Adrenal gland (tissue), 12 donors: Measurements from ENCODE around the gene UBE4B. TPM values are rescaled to one million over a fixed set of nuclear protein-coding genes. Genes with fewer than 3 reads are reported as not detected.
"Not testable (repeated sequence)": the region's sequence is repeated elsewhere in the genome, so short reads cannot be mapped to it uniquely, and the experiment has no call there.

ENCODE experiments used
- DNase-seq, 7 donors: peaks; one replicate each; pipeline ENCODE4 v3.0.0-alpha.2; 2019 to 2020
- H3K27ac ChIP-seq, 5 donors: fragments of 200-600 bp; sonication (generic) in 4 of 5; 1 replicate in 3 of 5; 2 replicates in 2 of 5; pipeline versions ENCODE4 v1.5.1 to v1.8.0; 2016 to 2020; ENCODE audit warnings: mild to moderate bottlenecking in 1 of 5
- H3K27me3 ChIP-seq: fragments of 200-600 bp; 2 replicates; pipeline ENCODE4 v1.8.0; 2021
- H3K36me3 ChIP-seq, 2 donors: fragments of 200-600 bp; replicated peaks in 1 of 2; 1 replicate in 1 of 2; 2 replicates in 1 of 2; pipeline versions ENCODE4 v1.5.1 to v1.8.0; 2018 to 2022
- H3K4me1 ChIP-seq, 2 donors: fragments of 200-600 bp; replicated peaks in 1 of 2; 1 replicate in 1 of 2; 2 replicates in 1 of 2; pipeline versions ENCODE4 v1.5.1 to v1.8.0; 2018 to 2021
- H3K4me3 ChIP-seq, 4 donors: fragments of 200-600 bp; sonication (generic) in 3 of 4; one replicate each; pipeline ENCODE4 v1.5.1; 2016 to 2018
- H3K9me3 ChIP-seq, 3 donors: fragments of 200-600 bp; sonication (generic) in 1 of 3; replicated peaks in 1 of 3; 1 replicate in 2 of 3; 2 replicates in 1 of 3; pipeline versions ENCODE4 v1.5.1 to v1.8.0; 2016 to 2021
- POLR2A ChIP-seq, 2 donors: fragments of 450-650 bp; IDR thresholded peaks; one replicate each; pipeline ENCODE4 v1.6.1; 2017; ENCODE audit warnings: antibody characterized with exemption in 2 of 2, mild to moderate bottlenecking in 2 of 2, moderate library complexity in 1 of 2
- WGBS, 4 donors: extraction: QIAGEN DNeasy Blood & Tissue Kit in 2 of 4; methylation state at CpG; one replicate each; pipeline versions ENCODE4 v1.1.5 to v1.1.7; 2013 to 2017; 5-methylcytosine and 5-hydroxymethylcytosine counted together
- intact Hi-C, 2 donors: fragments of 100-400 bp; cut with DNase I; formaldehyde crosslinking; loops; one replicate each; pipeline versions ENCODE4 v1.14.1 to v1.15.0; 2022 to 2023
- polyA plus RNA-seq, 3 donors: library from polyadenylated mRNA; stranded (reverse); fragments of 200-250 nt in 2 of 3; fragments of 350-450 nt in 1 of 3; fragmentation: Illumina TruSeq in 1 of 3; extraction: RNeasy Lipid Tissue Mini Kit (QIAGEN cat#74804) in 1 of 3; gene quantifications; one replicate each; pipeline ENCODE4 v1.2.3, GENCODE V29; 2013 to 2014
- total RNA-seq, 9 donors: library from RNA; depleted of rRNA in 4 of 9; stranded (reverse); fragments of >200 nt in 4 of 9; fragments of 120-200 nt in 1 of 9; fragmentation: NEBNext Ultra II Directional in 1 of 9; extraction: Animal tissue kit (Norgen Biotek cat#: 25700) in 1 of 9; gene quantifications; one replicate each; pipeline versions ENCODE4 v1.1.0 to v1.2.4, GENCODE V29; 2013 to 2023
- TF ChIP-seq, protein P1 (sequence below), 6 experiments: fragments of 450-650 bp in 4 of 6; fragments of 200-600 bp in 2 of 6; sonication (generic) in 1 of 6; IDR thresholded peaks; 1 replicate in 5 of 6; 2 replicates in 1 of 6; pipeline versions ENCODE4 v1.5.1 to v1.8.0; 2016 to 2021; ENCODE audit warnings: antibody characterized with exemption in 6 of 6, mild to moderate bottlenecking in 2 of 6, moderate library complexity in 1 of 6
- donor health status: healthy with polysubstance abuse.
- donor health status: Bipolar disorder and iron deficiency.
- donor health status: DM: yes; HTN: yes; CAD: no.
- donor health status: DM: no; HTN: no; CAD: no.
- donor health status: DM: no; HTN: no; CAD: no.
- donor health status: DM: yes; HTN: yes; CAD: no.

The UBE4B gene
- total and polyA plus RNA-seq, 12 donors: 18.7 to 87.1 (median 57.8) TPM

DNA sequence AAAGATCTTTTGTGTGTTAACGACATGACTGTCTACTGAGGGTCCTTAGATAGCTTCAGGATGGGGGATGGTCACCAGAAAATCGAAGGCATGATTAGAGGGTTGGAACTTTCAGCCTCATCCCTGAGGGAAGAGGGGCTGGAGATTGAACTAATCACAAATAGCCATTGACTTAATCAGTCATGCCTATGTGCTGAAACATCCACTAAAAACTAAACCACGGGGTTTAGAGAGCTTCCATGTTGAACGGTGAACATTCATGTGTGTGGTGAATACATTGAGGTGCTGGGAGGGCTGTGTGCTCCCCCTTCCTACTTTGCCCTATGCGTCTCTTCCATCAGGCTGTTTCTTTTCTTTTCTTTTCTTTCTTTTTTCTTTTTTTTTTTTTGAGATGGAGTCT, 18.7 kb upstream of the UBE4B start:
- no peak overlapping the region for H3K27ac ChIP-seq
- DNase-seq: no peak
- TF ChIP-seq POLR2A (IDR thresholded peaks at IDR 0.05): no peak
- TF ChIP-seq, protein P1, sequence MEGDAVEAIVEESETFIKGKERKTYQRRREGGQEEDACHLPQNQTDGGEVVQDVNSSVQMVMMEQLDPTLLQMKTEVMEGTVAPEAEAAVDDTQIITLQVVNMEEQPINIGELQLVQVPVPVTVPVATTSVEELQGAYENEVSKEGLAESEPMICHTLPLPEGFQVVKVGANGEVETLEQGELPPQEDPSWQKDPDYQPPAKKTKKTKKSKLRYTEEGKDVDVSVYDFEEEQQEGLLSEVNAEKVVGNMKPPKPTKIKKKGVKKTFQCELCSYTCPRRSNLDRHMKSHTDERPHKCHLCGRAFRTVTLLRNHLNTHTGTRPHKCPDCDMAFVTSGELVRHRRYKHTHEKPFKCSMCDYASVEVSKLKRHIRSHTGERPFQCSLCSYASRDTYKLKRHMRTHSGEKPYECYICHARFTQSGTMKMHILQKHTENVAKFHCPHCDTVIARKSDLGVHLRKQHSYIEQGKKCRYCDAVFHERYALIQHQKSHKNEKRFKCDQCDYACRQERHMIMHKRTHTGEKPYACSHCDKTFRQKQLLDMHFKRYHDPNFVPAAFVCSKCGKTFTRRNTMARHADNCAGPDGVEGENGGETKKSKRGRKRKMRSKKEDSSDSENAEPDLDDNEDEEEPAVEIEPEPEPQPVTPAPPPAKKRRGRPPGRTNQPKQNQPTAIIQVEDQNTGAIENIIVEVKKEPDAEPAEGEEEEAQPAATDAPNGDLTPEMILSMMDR (IDR thresholded peaks at IDR 0.05): no peak
- 87 to 94% (median 89%) methylated on average over 5 of the region's 5 CpGs for WGBS, 4 donors
- peaks cover 3% of the 10 kb centered on the region in 2 donors for H3K4me1 ChIP-seq
- no peaks in the 10 kb centered on the region for H3K36me3 ChIP-seq
- H3K27me3 ChIP-seq: no peaks in the 10 kb centered on the region
- intact Hi-C loops: loop anchor here in 1 of 2 donors (10.0 kb wide), 1 partner anchor 139 kb away; no protein-coding TSS in a partner anchor
- no peak overlapping the region for H3K4me3 ChIP-seq
- no peaks in the 10 kb centered on the region for H3K9me3 ChIP-seq

DNA sequence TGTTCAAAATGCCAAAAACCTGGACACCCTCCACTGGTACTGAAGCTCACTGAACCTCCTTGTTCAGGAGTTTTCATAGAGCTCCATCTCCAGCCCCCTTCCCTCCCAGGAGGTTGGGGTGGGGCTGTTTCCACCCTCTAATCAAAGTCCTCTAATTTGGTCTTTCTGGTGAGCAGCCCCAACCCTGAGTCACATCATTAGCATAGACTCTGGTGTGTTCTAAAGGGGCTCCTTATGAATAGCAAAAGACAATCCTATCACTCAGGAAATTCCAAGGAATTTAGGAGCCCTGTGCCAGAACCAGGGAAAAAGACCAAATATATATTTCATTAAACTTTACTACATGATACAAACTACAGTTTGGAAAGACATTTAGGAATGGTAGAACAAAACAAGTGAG, 13.2 kb upstream of the UBE4B start:
- Histone ChIP-seq H3K27me3 (no peaks in the 10 kb centered on the region), H3K9me3 (no peaks in the 10 kb centered on the region), H3K4me3 (no peak overlapping the region), H3K36me3 (no peaks in the 10 kb centered on the region), H3K4me1 (peaks cover 3% of the 10 kb centered on the region in 2 donors), H3K27ac (no peak overlapping the region)
- intact Hi-C loops: loop anchor here in 1 of 2 donors (10.0 kb wide), 1 partner anchor 145 kb away; no protein-coding TSS in a partner anchor
- no peak for TF ChIP-seq POLR2A (IDR thresholded peaks at IDR 0.05)
- TF ChIP-seq, protein P1 (IDR thresholded peaks at IDR 0.05): no peak
- DNase-seq: no peak

DNA sequence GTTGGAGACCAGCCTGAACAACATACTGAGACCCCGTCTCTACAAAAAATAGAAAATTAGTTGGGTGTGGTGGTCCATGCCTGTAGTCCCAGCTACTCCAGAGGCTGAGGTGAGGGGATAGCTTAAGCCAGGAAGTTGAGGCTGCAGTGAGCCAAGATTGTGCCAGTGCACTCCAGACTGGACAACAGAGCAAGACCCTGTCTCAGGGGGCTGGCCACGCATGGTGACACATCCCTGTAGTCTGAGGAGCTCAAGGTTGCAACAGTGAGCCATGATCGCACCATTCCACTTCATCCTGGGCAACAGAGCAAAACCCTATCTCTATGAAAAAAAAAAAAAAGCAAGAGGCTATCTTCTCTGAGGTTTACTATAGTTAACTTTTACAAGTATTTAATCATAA, 12.7 kb upstream of the UBE4B start:
- no peak overlapping the region for H3K4me3 ChIP-seq
- H3K4me1 ChIP-seq: peaks cover 3% of the 10 kb centered on the region in 2 donors
- no peaks in the 10 kb centered on the region for H3K9me3 ChIP-seq
- 60 to 67% (median 65%) methylated on average over 3 of the region's 3 CpGs for WGBS, 4 donors
- H3K36me3 ChIP-seq: no peaks in the 10 kb centered on the region
- no peak overlapping the region for H3K27ac ChIP-seq
- intact Hi-C loops: loop anchor here in 1 of 2 donors (5.0 kb wide), 1 partner anchor 68 kb away; no protein-coding TSS in a partner anchor
- no peak for TF ChIP-seq POLR2A (IDR thresholded peaks at IDR 0.05)
- no peaks in the 10 kb centered on the region for H3K27me3 ChIP-seq
- DNase-seq: no peak

DNA sequence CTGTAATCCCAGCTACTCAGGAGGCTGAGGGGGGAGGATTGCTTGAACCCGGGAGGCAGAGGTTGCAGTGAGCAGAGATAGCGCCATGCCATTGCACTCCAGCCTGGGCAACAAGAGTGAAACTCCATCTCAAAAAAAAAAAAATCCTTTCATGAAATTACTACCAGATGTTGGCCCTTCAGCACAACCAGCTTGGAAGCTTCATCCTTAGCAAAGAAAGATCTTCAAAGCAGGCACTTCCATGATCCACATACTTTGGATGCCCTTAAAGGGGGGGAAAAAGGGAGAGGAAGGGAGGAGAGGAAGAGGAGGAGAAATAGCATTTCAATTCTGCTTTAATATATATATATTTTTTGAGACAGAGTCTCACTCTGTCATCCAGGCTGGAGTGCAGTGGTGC, 12.1 kb upstream of the UBE4B start:
- not testable (repeated sequence) for H3K4me1 ChIP-seq, H3K36me3 ChIP-seq, H3K27ac ChIP-seq, DNase-seq, H3K27me3 ChIP-seq, H3K4me3 ChIP-seq, H3K9me3 ChIP-seq
- 72 to 89% (median 80%) methylated on average over 2 of the region's 2 CpGs for WGBS, 4 donors
- intact Hi-C loops: loop anchor here in 1 of 2 donors (5.0 kb wide), 1 partner anchor 68 kb away; no protein-coding TSS in a partner anchor

DNA sequence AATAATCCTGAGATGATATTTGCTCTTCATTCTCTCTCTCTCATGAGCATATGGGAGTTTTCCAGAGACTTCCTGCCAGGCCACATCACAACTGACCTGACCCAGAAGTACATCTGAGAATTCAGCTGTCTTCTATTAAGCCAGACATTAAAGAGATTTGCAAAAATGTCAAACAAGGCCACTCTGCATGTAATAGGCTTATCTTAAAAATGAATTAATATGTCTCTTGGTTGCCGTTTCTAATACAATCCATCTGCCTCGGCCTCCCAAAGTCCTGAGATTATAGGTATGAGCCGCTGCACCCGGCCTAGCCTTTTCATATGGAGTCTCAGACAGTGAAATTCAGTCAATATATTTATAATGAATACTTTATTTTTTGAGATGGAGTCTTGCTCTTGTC, 10.8 kb upstream of the UBE4B start:
- DNase-seq, H3K9me3 ChIP-seq, H3K27me3 ChIP-seq, H3K4me1 ChIP-seq, H3K27ac ChIP-seq, H3K4me3 ChIP-seq, H3K36me3 ChIP-seq: not testable (repeated sequence)
- WGBS, 4 donors: 76 to 85% (median 82%) methylated on average over 4 of the region's 4 CpGs
- intact Hi-C loops: loop anchor here in 1 of 2 donors (5.0 kb wide), 1 partner anchor 70 kb away; no protein-coding TSS in a partner anchor

DNA sequence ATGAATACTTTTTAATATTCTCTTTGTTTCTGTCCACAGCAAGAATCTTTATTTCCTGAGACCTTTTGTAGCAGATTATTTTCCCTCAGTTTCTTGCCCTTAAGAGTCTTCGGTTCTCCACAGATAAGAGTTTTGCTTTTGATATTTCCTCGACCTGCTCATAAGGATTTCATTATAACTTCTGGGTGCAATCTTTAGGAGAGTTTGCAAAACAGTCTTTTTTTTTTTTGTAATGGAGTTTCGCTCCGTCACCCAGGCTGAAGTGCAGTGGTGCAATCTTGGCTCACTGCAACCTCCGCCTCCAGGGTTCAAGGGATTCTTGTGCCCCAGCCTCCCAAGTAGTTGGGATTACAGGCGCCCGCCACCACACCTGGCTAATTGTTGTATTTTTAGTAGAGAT, 10.1 kb upstream of the UBE4B start:
- Histone ChIP-seq H3K4me1 (no peaks in the 10 kb centered on the region), H3K4me3 (no peak overlapping the region), H3K27me3 (no peaks in the 10 kb centered on the region), H3K36me3 (no peaks in the 10 kb centered on the region), H3K9me3 (no peaks in the 10 kb centered on the region), H3K27ac (no peak overlapping the region)
- intact Hi-C loops: loop anchor here in 1 of 2 donors (5.0 kb wide), 1 partner anchor 70 kb away; no protein-coding TSS in a partner anchor
- 84 to 95% (median 89%) methylated on average over 7 of the region's 7 CpGs for WGBS, 4 donors
- no peak for TF ChIP-seq POLR2A (IDR thresholded peaks at IDR 0.05)
- TF ChIP-seq, protein P1 (IDR thresholded peaks at IDR 0.05): no peak
- no peak for DNase-seq
